Transverse colon (tissue), 4 donors: ENCODE data around the gene GRIN2D.

ENCODE experiments used
- POLR2A ChIP-seq: fragments of 450-650 bp; IDR thresholded peaks from one replicate; pipeline ENCODE4 v1.6.1; 2016; ENCODE audit warnings: antibody characterized with exemption, mild to moderate bottlenecking, moderate library complexity
- POLR2AphosphoS5 ChIP-seq, 3 donors: sonication (generic); formaldehyde crosslinking; IDR thresholded peaks; one replicate each; pipeline ENCODE4 v1.6.1; 2016; ENCODE audit warnings: antibody characterized with exemption in 3 of 3
- TF ChIP-seq, protein P1 (sequence below), 5 experiments: fragments of 200-600 bp in 3 of 5; fragments of 450-650 bp in 2 of 5; sonication (generic) in 3 of 5; IDR thresholded peaks; 1 replicate in 2 of 5; 2 replicates in 3 of 5; pipeline ENCODE4 v1.5.1; 2016 to 2017; ENCODE audit warnings: antibody characterized with exemption in 5 of 5, inconsistent platforms in 3 of 5, mild to moderate bottlenecking in 2 of 5, moderate library complexity in 1 of 5

DNA sequence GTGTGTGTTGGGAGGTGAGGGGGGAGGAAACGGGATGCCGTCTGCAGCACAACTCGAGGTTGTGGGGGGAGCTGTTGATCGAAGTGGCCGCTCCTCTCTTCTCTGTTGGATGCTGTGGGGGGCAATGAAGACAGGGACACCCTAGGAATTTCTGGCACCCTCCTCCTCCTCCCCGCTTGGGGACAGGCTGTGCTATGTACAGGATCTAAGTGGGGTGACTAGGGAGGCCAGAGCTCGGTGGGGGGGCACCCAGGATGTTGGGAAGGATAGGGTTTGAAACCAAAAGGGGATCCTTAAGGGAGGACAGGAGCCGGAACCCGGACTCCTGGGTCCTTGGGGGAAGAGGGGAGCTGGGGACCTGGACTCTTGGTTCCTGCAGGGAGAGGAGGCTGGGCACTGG is 2.0 kb downstream of the GRIN2D start:
- TF ChIP-seq, protein P1, sequence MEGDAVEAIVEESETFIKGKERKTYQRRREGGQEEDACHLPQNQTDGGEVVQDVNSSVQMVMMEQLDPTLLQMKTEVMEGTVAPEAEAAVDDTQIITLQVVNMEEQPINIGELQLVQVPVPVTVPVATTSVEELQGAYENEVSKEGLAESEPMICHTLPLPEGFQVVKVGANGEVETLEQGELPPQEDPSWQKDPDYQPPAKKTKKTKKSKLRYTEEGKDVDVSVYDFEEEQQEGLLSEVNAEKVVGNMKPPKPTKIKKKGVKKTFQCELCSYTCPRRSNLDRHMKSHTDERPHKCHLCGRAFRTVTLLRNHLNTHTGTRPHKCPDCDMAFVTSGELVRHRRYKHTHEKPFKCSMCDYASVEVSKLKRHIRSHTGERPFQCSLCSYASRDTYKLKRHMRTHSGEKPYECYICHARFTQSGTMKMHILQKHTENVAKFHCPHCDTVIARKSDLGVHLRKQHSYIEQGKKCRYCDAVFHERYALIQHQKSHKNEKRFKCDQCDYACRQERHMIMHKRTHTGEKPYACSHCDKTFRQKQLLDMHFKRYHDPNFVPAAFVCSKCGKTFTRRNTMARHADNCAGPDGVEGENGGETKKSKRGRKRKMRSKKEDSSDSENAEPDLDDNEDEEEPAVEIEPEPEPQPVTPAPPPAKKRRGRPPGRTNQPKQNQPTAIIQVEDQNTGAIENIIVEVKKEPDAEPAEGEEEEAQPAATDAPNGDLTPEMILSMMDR (IDR thresholded peaks at IDR 0.05) = no peak
- TF ChIP-seq POLR2A = no peak
- TF ChIP-seq POLR2AphosphoS5 (IDR thresholded peaks at IDR 0.05) = no peak
